K562 (cell line): ENCODE results near the gene IQSEC3. TPM values are rescaled to one million over a fixed set of nuclear protein-coding genes. Genes with fewer than 3 reads are reported as not detected.
"Not testable (repeated sequence)": the region's sequence is repeated elsewhere in the genome, so short reads cannot be mapped to it uniquely, and the experiment has no call there.

ENCODE experiments used
- ATAC-seq: fragments of 200-7000 bp; cut with Tn5 transposase; 3 replicates; pipeline ENCODE4 v1.9.1; 2020; ENCODE audit warnings: moderate library complexity
- BruUV-seq: library from RNA; stranded (reverse); fragments of 400-500 nt; replicated peaks from 2 replicates; lab custom pipeline; 2021; lab: Mats Ljungman, UMichigan
- CTCF ChIA-PET: fragments of 300-600 bp; formaldehyde crosslinking; extraction: SDS; loops from one replicate; lab custom pipeline; 2021; ENCODE audit warnings: low intra/inter-chr PET ratio; lab: Yijun Ruan, JAX
- POLR2A ChIA-PET: fragments of 300-600, 350-650 bp; sonication (Branson Sonifier 250); formaldehyde crosslinking; extraction: SDS; loops from one replicate; lab custom pipeline; 2021; ENCODE audit warnings: antibody characterized with exemption, inconsistent platforms; lab: Yijun Ruan, JAX
- DNase-seq, 4 experiments: peaks; one replicate each; pipeline versions ENCODE4 v3.0.0 to v3.0.0-alpha.2; 2011 to 2018; ENCODE audit warnings: low spot score in 3 of 4, mixed read lengths in 3 of 4; ENCODE audit errors: extremely low read depth in 1 of 4
- FAIRE-seq: peaks from 2 replicates; lab custom pipeline; 2011; peaks lifted over from hg19 to GRCh38; lab: Jason Lieb, UNC
- H2AFZ ChIP-seq: 2 replicates; pipeline ENCODE4 v1.6.0; 2011; ENCODE audit warnings: low read depth, low read length, control low read depth, inconsistent platforms
- H3K27ac ChIP-seq: fragments of 200-600 bp; 3 replicates; pipeline ENCODE4 v1.8.0; 2011; ENCODE audit warnings: low read depth, mild to moderate bottlenecking, control low read depth, inconsistent platforms, low read length, moderate library complexity, mixed read lengths; ENCODE audit errors: extremely low read depth
- H3K27me3 ChIP-seq, 2 experiments: fragments of 300-600 bp in 1 of 2; 2 replicates in 1 of 2; 3 replicates in 1 of 2; pipeline versions ENCODE4 v1.6.0 to v1.8.0; 2011; ENCODE audit warnings: inconsistent platforms in 2 of 2, low read length in 2 of 2, mild to moderate bottlenecking in 1 of 2, mixed read lengths in 1 of 2, moderate library complexity in 1 of 2; ENCODE audit not compliant: control insufficient read depth in 2 of 2, insufficient read depth in 2 of 2
- H3K36me3 ChIP-seq: fragments of 300-600 bp; 3 replicates; pipeline ENCODE4 v1.8.0; 2011; ENCODE audit warnings: mild to moderate bottlenecking, low read length, inconsistent platforms; ENCODE audit not compliant: control insufficient read depth, insufficient read depth
- H3K4me1 ChIP-seq, 2 experiments: fragments of 200-600 bp in 1 of 2; replicated peaks in 1 of 2; 2 replicates in 1 of 2; 3 replicates in 1 of 2; pipeline versions ENCODE4 v1.5.1 to v1.8.0; 2011; ENCODE audit warnings: inconsistent platforms in 2 of 2, low read length in 2 of 2, mild to moderate bottlenecking in 1 of 2, mixed read lengths in 1 of 2, moderate library complexity in 1 of 2; ENCODE audit not compliant: control insufficient read depth in 2 of 2, insufficient read depth in 2 of 2
- H3K4me2 ChIP-seq: 2 replicates; pipeline ENCODE4 v1.6.1; 2011; ENCODE audit warnings: low read length, control low read depth, inconsistent platforms, mixed read lengths; ENCODE audit not compliant: insufficient read depth
- H3K4me3 ChIP-seq: fragments of 200-600 bp; sonication (generic), shearing (Covaris generic); 2 replicates; pipeline ENCODE4 v1.5.1; 2016; ENCODE audit warnings: control low read depth, inconsistent platforms
- H3K79me2 ChIP-seq: fragments of 200-600 bp; 3 replicates; pipeline ENCODE4 v1.8.0; 2011; ENCODE audit warnings: low read length, inconsistent platforms; ENCODE audit not compliant: control insufficient read depth, insufficient read depth
- H3K9ac ChIP-seq, 2 experiments: 2 replicates each; pipeline versions ENCODE4 v1.6.0 to v1.6.1; 2011; ENCODE audit warnings: low read depth in 2 of 2, low read length in 2 of 2, control low read depth in 1 of 2, inconsistent platforms in 1 of 2, mild to moderate bottlenecking in 1 of 2, mixed read lengths in 1 of 2; ENCODE audit not compliant: insufficient read depth in 1 of 2
- H3K9me1 ChIP-seq: one replicate; pipeline ENCODE4 v1.6.0; 2011; ENCODE audit warnings: inconsistent platforms, mild to moderate bottlenecking, low read length, moderate library complexity; ENCODE audit not compliant: control insufficient read depth, insufficient read depth
- H3K9me3 ChIP-seq: replicated peaks from 2 replicates; pipeline ENCODE4 v1.5.1; 2011; ENCODE audit warnings: low read depth, low read length, inconsistent platforms; ENCODE audit not compliant: control insufficient read depth, insufficient read depth
- H4K20me1 ChIP-seq: replicated peaks from 2 replicates; pipeline ENCODE4 v1.6.1; 2011; ENCODE audit warnings: low read length, inconsistent platforms, mixed read lengths; ENCODE audit not compliant: control insufficient read depth, insufficient read depth
- ZNF146 ChIP-seq: IDR thresholded peaks from one replicate; pipeline ENCODE4 v1.6.1; 2018; ENCODE audit warnings: missing compliant biosample characterization; ENCODE audit not compliant: unreplicated experiment
- WGBS: fragments of 100-300 bp; shearing (Covaris generic); methylation state at CpG from one replicate; pipeline ENCODE4 v1.1.6; 2016; ENCODE audit warnings: low coverage, mixed read lengths; ENCODE audit not compliant: insufficient coverage; ENCODE audit errors: missing lambda C conversion rate; 5-methylcytosine and 5-hydroxymethylcytosine counted together
- in situ Hi-C: fragments of 300-500 bp; cut with MboI; formaldehyde crosslinking; loops from 4 replicates; pipeline ENCODE4 v1.15.0; 2018; ENCODE audit warnings: inconsistent platforms, mixed read lengths
- intact Hi-C: fragments of 100-400 bp; cut with micrococcal nuclease; formaldehyde crosslinking; loops from 2 replicates; pipeline ENCODE4 v1.14.2; 2022
- polyA plus RNA-seq, 8 experiments: library from polyadenylated mRNA; depleted of rRNA in 4 of 8; stranded (reverse) in 5 of 8; unstranded in 3 of 8; fragments of >200 nt; fragmentation: Nextera tagmentation in 2 of 8; fragmentation: Illumina TruSeq in 1 of 8; extraction: Ambion mirVana in 2 of 8; extraction: Trizol in 1 of 8; gene quantifications; 2 replicates each; pipeline versions ENCODE4 v1.2.1 to v1.2.3, GENCODE V29; 2011 to 2014; ENCODE audit warnings: inconsistent platforms in 1 of 8, missing spikeins in 1 of 8
- total RNA-seq, 7 experiments: library from RNA; depleted of rRNA in 6 of 7; stranded (reverse); fragments of >200 nt in 6 of 7; fragmentation: Illumina TruSeq in 2 of 7; extraction: Trizol in 2 of 7; gene quantifications; 2 replicates each; pipeline versions ENCODE4 v1.2.1 to v1.2.3, GENCODE V29; 2011 to 2021; ENCODE audit warnings: low replicate concordance in 1 of 7

Gene IQSEC3
- total and polyA plus RNA-seq, 9 of the 15 experiments (the other 6 are each of a cell fraction or from before 2014, with no cell fraction given), result under 0.01 to 0.25 (median 0.08) TPM; not detected in 3

DNA sequence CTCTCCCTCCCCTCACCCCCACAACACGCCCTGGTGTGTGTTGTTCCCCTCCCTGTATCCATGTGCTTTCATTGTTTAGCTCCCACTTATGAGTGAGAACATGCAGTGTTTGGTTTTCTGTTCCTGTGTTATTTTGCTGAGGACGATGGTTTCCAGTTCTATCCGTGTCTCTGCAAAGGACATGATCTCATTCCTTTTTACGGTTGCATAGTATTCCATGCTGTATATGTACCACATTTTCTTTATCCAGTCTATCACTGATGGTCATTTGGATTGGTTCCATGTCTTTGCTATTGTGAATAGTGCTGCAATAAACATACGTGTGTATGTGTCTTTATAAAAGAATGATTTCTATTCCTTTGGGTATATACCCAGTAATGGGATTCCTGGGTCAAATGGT, 20.0 kb upstream of the IQSEC3 start:
- H3K9ac ChIP-seq, H3K9me1 ChIP-seq, intact Hi-C loops, in situ Hi-C loops, H3K4me1 ChIP-seq, H3K9me3 ChIP-seq, DNase-seq, H3K4me2 ChIP-seq, ATAC-seq, H3K36me3 ChIP-seq, H3K27me3 ChIP-seq, POLR2A ChIA-PET, FAIRE-seq, H3K79me2 ChIP-seq, H4K20me1 ChIP-seq, BruUV-seq, H3K4me3 ChIP-seq, H2AFZ ChIP-seq, CTCF ChIA-PET, H3K27ac ChIP-seq: not testable (repeated sequence)
- WGBS, result 38% methylated on average over 5 of the region's 5 CpGs
- TF ChIP-seq ZNF146 (CRISPR knock-in tag), result peak; percentile 43

DNA sequence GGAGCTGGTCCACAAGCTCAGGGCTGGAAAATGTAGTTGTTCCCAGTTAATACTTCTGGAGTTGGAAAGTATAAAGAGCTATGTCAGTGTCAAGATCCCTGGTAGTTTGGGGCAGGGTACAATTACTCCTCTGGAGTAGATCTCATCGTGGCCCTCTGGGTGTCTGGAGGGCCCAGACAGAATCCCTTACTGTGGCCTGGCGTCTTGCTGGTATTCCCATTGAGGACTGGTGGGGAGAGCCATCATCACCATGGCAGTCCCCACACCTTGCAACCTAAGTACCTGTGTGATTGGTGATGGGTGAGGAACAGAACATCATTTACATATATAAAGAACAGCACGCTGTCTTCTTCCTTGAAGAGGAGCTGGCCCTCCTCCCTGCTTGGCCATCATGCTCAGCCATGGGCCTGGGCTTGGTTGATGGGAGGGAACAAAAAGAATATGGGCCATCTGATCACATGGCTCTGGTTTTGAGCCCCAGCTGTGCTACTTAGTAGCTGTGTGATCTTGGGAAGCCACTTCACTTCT, 18.8 kb upstream of the IQSEC3 start:
- H3K9me1 ChIP-seq, FAIRE-seq, in situ Hi-C loops, DNase-seq, H3K4me3 ChIP-seq, H3K4me2 ChIP-seq, H3K27me3 ChIP-seq, H3K9me3 ChIP-seq, H3K36me3 ChIP-seq, BruUV-seq, POLR2A ChIA-PET, H3K9ac ChIP-seq, CTCF ChIA-PET, H4K20me1 ChIP-seq, H3K79me2 ChIP-seq, H2AFZ ChIP-seq, H3K4me1 ChIP-seq, intact Hi-C loops, H3K27ac ChIP-seq: not testable (repeated sequence)
- WGBS, result 50% methylated on average over 3 of the region's 3 CpGs
- ATAC-seq, result peak; percentile 26; the same call in 2 of the 3 replicates

DNA sequence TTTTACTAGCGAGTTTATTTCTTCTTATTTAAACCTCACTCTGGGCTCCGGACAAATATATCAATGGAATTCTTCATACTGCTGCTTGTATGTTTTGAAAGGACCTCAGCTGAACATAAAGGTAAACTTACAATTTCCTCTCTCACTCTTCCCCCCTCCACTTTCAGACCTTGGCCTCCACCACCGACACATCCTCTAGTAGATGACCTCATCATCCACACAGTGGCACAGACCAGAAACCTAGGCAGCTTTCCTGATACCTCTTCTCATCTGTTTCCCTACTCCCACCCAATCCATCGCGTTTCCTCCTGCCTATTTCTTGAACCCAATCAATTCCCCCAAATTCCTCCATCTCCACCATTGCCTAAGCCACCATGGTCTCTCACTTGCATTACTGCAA, 17.4 kb upstream of the IQSEC3 start:
- H3K9me3 ChIP-seq, H3K27me3 ChIP-seq, H4K20me1 ChIP-seq, CTCF ChIA-PET, H3K9ac ChIP-seq, FAIRE-seq, POLR2A ChIA-PET, BruUV-seq, H3K27ac ChIP-seq, H3K79me2 ChIP-seq, H3K9me1 ChIP-seq, ATAC-seq, H3K4me3 ChIP-seq, in situ Hi-C loops, H3K4me1 ChIP-seq, intact Hi-C loops, H3K36me3 ChIP-seq, DNase-seq, H3K4me2 ChIP-seq, H2AFZ ChIP-seq: not testable (repeated sequence)
- WGBS, result 42% methylated on average over 5 of the region's 5 CpGs

DNA sequence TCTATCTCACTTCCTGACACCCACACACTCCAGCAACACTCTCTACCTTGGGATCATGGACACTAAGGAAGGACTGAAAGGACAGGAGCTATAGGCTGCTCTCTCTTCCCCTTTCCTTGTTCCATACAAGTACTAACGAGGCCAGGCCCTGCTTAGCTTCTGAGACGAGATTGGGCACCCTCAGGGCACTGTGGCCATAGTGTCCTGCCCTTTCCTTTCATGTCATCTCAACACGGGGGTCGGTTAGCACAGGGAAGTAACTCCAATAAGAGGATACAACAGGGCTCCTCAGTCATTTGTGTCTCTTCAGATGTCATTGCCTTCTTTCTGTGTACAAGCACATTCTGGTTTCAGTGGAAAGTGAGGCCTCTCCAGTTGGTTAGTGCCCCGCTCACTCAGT, 15.5 kb upstream of the IQSEC3 start:
- H2AFZ ChIP-seq, H3K4me1 ChIP-seq, CTCF ChIA-PET, H3K4me3 ChIP-seq, H3K9me3 ChIP-seq, in situ Hi-C loops, H3K9ac ChIP-seq, DNase-seq, FAIRE-seq, POLR2A ChIA-PET, H3K4me2 ChIP-seq, H3K9me1 ChIP-seq, H3K36me3 ChIP-seq, H4K20me1 ChIP-seq, H3K27ac ChIP-seq, intact Hi-C loops, H3K27me3 ChIP-seq, H3K79me2 ChIP-seq, BruUV-seq: not testable (repeated sequence)
- WGBS, result 51% methylated on average over 5 of the region's 5 CpGs
- peak; percentile 25; the same call in 2 of the 3 replicates for ATAC-seq
